Activated CD8-positive, alpha-beta memory T cell treated with anti-CD3 and anti-CD28 coated beads, Interleukin-2, amount 50 U/mL, for 48 hours (primary cell): Measurements from ENCODE around the gene LDLRAD4.

Experiments used
- DNase-seq: peaks from one replicate; pipeline ENCODE4 v3.0.0-alpha.2; 2020

LDLRAD4 gene

GRCh38 chr18:13625843-13626543 is 407.4 kb downstream of the LDLRAD4 start:
- no peak for DNase-seq

GRCh38 chr18:13626544-13626908 is 408.0 kb downstream of the LDLRAD4 start:
- DNase-seq = no peak

- DNase-seq = no peak
Observed at GRCh38 chr18:13627639-13628038, 409.1 kb downstream of the LDLRAD4 start.

- no peak for DNase-seq
Observed at GRCh38 chr18:13628211-13628610, 409.7 kb downstream of the LDLRAD4 start.

- DNase-seq = no peak
Observed at GRCh38 chr18:13629841-13630715, 411.5 kb downstream of the LDLRAD4 start.

DNA sequence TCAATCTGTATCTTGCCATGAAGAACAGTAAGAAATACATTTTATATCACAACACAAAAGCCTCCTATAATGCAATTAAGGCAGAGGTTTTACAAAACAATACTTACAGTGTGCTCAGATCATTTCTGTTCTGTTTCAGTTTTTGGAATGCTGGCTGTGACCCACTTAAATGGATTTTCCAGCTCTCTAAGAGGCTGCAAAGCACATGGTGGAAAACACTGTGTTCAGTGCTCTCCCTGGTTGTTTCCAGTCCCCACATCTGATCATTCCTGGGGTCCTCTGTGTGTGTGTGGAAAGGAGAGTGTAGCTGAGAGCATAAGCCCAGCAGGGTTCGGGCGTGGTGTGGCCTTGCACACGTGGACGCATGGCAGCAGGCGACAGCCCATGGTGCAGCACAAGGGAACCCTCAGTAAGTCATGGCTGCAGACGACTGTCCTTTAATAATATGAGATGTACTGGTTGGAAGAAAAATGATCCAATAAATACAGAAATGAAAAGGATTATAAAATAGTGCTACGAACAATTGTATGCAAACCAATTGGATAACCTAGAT is 412.2 kb downstream of the LDLRAD4 start:
- no peak for DNase-seq

- DNase-seq = peak; percentile 15
Observed at GRCh38 chr18:13633700-13634099, 415.1 kb downstream of the LDLRAD4 start.

GRCh38 chr18:13635046-13635445 is 416.5 kb downstream of the LDLRAD4 start:
- DNase-seq = peak; percentile 13

GRCh38 chr18:13638719-13639595 is 420.4 kb downstream of the LDLRAD4 start:
- peak; percentile 25 for DNase-seq

DNA sequence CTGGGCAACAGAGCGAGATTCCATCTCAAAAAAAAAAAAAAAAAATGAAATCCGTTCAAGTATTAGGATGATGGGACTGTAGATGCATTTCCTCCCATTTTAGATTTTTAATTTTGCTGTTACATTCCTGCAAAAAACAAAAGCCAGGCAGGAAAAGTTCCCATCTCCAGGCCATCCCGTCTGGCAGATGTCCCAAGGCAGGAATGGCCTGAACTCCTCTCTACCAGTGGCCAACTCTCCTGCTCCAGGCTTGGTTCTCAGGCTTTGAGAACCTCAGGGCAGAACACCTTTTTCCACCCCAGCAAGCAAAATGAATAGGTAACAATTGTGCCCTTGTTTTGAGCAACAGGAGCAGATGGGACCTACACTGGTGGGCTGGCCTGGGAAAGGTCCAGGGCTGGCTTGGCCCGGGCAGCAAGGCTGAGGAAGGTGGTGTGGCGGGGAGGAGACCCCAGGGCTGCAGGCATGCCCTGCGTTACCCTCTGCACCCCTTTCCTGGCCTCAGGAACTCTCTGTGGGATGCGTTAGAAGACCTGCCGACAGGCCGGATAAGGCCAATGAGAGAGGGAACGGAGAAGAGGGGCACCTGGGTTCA is 421.8 kb downstream of the LDLRAD4 start:
- peak; percentile 33 for DNase-seq

DNA sequence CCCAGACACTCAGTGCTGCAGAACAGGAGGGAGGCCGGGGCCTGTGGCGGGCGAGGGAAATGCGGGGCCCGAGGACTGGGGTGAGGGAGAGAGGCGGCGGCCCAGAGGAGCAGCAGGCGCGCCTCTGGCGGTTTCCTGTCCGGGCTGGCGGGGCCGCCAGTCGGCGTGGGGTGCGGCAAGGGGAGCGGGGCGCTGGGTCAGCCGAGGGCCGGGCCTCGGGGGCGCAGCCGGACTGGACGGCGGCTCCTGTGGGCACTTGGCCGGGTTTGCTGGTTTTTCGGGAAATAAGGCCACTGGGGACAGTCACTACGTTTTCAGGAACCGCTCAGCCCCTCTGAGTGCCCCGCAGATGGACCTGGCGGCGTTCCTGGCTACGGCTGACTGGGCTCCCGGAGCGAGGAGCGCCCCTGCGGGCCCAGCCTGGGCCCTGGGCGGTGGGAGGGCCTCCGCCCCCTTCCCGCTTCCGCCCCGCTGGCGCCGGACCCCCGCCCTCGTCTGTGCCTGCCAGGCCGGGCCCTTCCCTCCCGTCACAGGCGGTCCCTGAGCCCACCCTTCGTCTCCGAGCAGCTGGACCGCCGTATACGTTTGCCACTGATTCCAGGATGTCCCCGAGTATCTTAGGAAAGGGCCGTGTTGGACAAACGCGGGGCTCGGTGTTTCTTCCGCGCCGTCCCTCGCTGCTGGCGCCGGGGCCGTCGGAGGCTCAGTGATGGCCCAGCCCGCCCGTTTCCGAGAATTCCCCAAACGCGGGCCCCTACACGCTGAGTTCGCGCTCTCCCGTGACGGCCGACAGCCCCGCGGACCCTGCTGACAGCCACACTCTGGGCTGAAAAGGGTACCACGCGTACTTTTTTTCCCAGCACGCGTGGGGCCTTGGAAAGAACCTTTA is 423.2 kb downstream of the LDLRAD4 start:
- peak; percentile 43 for DNase-seq

DNA sequence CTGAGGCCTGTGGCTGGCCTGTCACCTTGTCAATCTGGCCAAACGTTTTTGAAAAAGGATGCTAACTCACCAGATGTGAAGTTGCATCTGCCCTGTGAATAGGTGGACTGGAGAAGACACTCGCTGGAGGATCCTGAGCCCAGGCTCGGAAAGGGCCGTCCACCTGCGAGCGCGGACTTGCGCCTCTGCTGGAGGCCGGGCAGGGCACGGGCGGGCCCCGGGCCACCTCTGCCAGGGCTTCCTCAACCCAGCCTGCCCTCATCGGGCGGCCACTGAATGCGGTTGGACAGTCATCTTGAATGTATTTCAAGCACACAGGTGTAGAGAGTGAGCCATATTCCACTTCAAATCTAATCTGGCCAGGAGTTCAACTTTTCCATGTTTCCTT is 423.9 kb downstream of the LDLRAD4 start:
- no peak for DNase-seq

GRCh38 chr18:13643261-13643751 is 424.7 kb downstream of the LDLRAD4 start:
- DNase-seq = no peak

- DNase-seq = no peak
Observed at GRCh38 chr18:13645093-13645492, 426.5 kb downstream of the LDLRAD4 start.

GRCh38 chr18:13646633-13647032 is 428.1 kb downstream of the LDLRAD4 start:
- no peak for DNase-seq

DNA sequence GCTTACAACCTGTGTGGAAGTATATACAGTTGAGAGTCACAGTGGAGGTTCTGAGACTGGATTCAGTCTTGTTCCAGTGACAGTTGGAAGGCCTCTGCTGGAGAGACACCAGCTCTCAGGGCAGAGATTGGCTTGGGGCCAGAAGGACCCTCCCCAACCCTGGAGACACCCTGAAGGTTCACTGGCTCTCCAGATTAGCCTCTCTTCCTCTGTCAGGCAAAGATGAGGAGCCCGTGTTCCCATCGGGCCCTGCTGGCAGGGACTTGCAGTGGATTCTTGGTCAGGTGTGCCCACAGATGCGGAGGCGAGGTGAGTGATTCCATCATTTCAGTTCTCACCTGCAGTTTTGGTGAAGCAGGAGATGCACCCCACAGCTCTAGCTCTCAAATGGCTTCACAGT is 429.2 kb downstream of the LDLRAD4 start:
- no peak for DNase-seq

DNA sequence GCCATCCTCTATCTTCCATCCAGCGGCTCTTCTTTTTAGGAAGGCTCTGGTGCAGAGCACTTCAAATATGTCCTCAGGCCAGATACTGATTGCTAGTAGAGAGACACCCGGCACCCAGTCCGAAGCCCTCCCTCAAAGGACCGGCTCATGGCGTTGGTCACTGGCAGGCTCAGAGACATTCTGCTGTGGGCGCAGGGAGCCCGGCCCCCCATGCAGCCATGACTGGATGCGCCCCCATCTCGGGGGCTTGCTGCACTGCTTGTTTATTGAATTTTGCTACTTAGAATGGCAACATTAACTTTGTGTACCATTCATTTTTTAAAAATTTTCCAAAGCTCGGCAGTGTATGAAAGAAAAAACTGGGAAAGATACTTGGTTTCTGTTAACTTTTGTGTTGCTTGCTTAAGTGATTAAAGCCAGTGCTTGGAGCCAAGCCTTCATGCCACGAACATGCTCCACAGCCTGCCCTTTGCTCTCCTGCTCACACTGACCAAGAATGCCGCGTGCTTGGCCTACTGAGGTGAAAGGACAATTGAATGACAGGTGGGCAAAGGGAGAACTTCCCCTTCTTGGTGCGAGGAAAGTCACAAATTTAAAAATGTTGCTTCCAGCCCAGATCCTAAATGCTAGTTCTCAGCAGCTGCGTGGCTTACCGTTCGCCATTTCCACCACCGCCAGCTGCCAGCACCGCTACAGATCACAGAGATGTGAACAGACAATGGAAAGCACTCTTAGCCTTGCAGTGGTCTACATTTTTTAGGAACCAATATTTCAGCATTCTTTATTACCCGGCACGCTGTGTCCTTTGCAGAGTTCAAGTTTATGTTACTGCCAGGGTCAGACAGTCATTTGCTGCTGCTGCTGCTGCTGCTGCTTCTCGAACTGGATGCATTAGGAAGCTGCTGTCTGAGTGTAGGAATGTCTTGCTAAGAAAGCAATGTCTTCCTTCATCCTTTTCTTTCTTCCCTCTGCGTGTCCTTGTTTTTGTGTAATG is 431.1 kb downstream of the LDLRAD4 start:
- DNase-seq = no peak

GRCh38 chr18:13653746-13654433 is 435.3 kb downstream of the LDLRAD4 start:
- no peak for DNase-seq

- DNase-seq = no peak
Observed at GRCh38 chr18:13657974-13658373, 439.4 kb downstream of the LDLRAD4 start.
